ENCODE results near the gene C16orf78. TPM values are rescaled to one million over a fixed set of nuclear protein-coding genes. Genes with fewer than 3 reads are reported as not detected.

C16orf78 gene
- total and polyA plus RNA-seq, 2 of the 8 experiments (the other 6 are each of a cell fraction or from before 2014, with no cell fraction given) = not detected

- no peak for TF ChIP-seq CHD7 (IDR thresholded peaks at IDR 0.05; ENCODE audit: insufficient replicate concordance, low read length)
- TF ChIP-seq MAX (IDR thresholded peaks at IDR 0.05) = no peak
- no peak for TF ChIP-seq JUND (IDR thresholded peaks at IDR 0.05; ENCODE audit: low read length)
- no peak for TF ChIP-seq BACH1 (IDR thresholded peaks at IDR 0.05; ENCODE audit: low read length)
- TF ChIP-seq RAD21 (IDR thresholded peaks at IDR 0.05 in 1 of 2, conservative IDR thresholded peaks at IDR 0.05 in 1 of 2; ENCODE audit: low read depth in 2 of 2, low read length in 2 of 2) = no peak
- no peak for TF ChIP-seq CTCF (IDR thresholded peaks at IDR 0.05; ENCODE audit: control extremely low read depth in 1 of 3, insufficient read depth in 1 of 3, low read depth in 1 of 3, low read length in 3 of 3)
- TF ChIP-seq TCF12 (IDR thresholded peaks at IDR 0.05; ENCODE audit: low read depth, low read length) = no peak
- no peak for TF ChIP-seq NANOG (IDR thresholded peaks at IDR 0.05; ENCODE audit: insufficient read depth, low read depth, low read length, poor library complexity, severe bottlenecking)
These were observed at the start of gene C16orf78 (continued) for GRCh38 chr16:49373504-49373903.
